IMR-90 (cell line): ENCODE measurements around the gene ADGRG7.

Experiments
- BHLHE40 ChIP-seq: fragments of 150-350 bp; IDR thresholded peaks from 2 replicates; pipeline ENCODE4 v1.6.1; 2016; ENCODE audit warnings: mild to moderate bottlenecking, low read depth, low read length
- CEBPB ChIP-seq: IDR thresholded peaks from 2 replicates; pipeline ENCODE4 v1.6.1; 2012; ENCODE audit warnings: low read depth, low read length, improper control_type of control experiment
- CTCF ChIP-seq: conservative IDR thresholded peaks from 2 replicates; pipeline ENCODE4 v1.5.1; 2012; ENCODE audit warnings: mild to moderate bottlenecking, low read depth, low read length, improper control_type of control experiment
- FOS ChIP-seq: fragments of 150-350 bp; IDR thresholded peaks from 2 replicates; pipeline ENCODE4 v1.6.1; 2016; ENCODE audit warnings: low read depth, low read length
- MAFK ChIP-seq: IDR thresholded peaks from 2 replicates; pipeline ENCODE4 v1.6.1; 2012; ENCODE audit warnings: low read depth, low read length, improper control_type of control experiment
- MAZ ChIP-seq: IDR thresholded peaks from 2 replicates; pipeline ENCODE4 v1.6.1; 2012; ENCODE audit warnings: low read depth, mild to moderate bottlenecking, low read length, improper control_type of control experiment, moderate library complexity, borderline replicate concordance
- NFE2L2 ChIP-seq: fragments of 150-350 bp; IDR thresholded peaks from 2 replicates; pipeline ENCODE4 v1.6.1; 2016; ENCODE audit warnings: low read depth, mild to moderate bottlenecking, low read length
- POLR2A ChIP-seq: IDR thresholded peaks from 2 replicates; pipeline ENCODE4 v1.6.1; 2012; ENCODE audit warnings: mild to moderate bottlenecking, low read depth, low read length
- RAD21 ChIP-seq: IDR thresholded peaks from 2 replicates; pipeline ENCODE4 v1.6.1; 2012; ENCODE audit warnings: low read length, improper control_type of control experiment
- RFX5 ChIP-seq: IDR thresholded peaks from 2 replicates; pipeline ENCODE4 v1.8.0; 2012; ENCODE audit warnings: low read depth, mild to moderate bottlenecking, low read length, moderate library complexity
- SMC3 ChIP-seq: fragments of 150-350 bp; IDR thresholded peaks from 2 replicates; pipeline ENCODE4 v1.6.1; 2016; ENCODE audit warnings: low read depth, mild to moderate bottlenecking, antibody characterized with exemption, low read length, moderate library complexity
- USF2 ChIP-seq: fragments of 150-350 bp; IDR thresholded peaks from 2 replicates; pipeline ENCODE4 v1.6.1; 2017; ENCODE audit warnings: mild to moderate bottlenecking, antibody characterized with exemption, low read length, low read depth
- TF ChIP-seq, protein P1 (sequence below): fragments of 150-350 bp; IDR thresholded peaks from 2 replicates; pipeline ENCODE4 v1.6.1; 2016; ENCODE audit warnings: low read depth, mild to moderate bottlenecking, low read length, moderate library complexity, borderline replicate concordance

GRCh38 chr3:100614941-100615340, 5.5 kb downstream of the ADGRG7 start:
- TF ChIP-seq CTCF (no peak), SMC3 (no peak), POLR2A (no peak), BHLHE40 (no peak), MAFK (no peak), RAD21 (no peak), NFE2L2 (no peak), MAZ (no peak), FOS (no peak), RFX5 (no peak), USF2 (no peak), CEBPB (no peak)
- TF ChIP-seq, protein P1, sequence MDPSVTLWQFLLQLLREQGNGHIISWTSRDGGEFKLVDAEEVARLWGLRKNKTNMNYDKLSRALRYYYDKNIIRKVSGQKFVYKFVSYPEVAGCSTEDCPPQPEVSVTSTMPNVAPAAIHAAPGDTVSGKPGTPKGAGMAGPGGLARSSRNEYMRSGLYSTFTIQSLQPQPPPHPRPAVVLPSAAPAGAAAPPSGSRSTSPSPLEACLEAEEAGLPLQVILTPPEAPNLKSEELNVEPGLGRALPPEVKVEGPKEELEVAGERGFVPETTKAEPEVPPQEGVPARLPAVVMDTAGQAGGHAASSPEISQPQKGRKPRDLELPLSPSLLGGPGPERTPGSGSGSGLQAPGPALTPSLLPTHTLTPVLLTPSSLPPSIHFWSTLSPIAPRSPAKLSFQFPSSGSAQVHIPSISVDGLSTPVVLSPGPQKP = no peak
